Measurements from ENCODE around the gene PDSS2. TPM values are rescaled to one million over a fixed set of nuclear protein-coding genes. Genes with fewer than 3 reads are reported as not detected.

PDSS2 gene
- total and polyA plus RNA-seq, 2 of the 4 experiments (the other 2 are of a cell fraction), result 8.6 to 9.2 TPM

DNA sequence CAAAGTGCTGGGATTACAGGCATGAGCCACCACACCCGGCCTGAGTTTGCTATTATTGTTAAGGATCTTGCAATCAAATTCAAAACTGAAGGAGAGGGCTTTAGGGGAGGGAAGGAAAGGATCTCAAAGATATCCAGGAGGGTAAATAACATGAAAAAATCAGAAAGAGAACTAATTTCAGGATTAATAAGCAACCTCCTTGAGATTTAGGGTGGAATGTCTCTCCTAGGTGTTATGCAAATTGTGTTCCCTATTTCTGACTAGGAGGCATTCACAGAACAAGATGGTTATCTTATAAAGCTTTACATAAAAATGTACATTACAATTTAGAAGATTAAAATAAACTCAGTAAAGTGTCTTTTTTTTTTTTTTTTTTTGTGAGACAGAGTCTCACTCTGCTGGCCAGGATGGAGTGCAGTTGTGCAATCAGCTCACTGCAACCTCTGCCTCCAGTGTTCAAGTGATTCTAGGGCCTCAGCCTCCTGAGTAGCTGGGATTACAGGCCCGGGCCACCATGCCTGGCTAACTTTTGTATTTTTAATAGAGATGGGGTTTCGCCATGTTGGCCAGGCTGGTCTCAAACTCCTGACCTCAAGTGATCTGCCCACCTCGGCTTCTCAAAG is 252.0 kb downstream of the PDSS2 start (continued):
- TF ChIP-seq CHD1 (IDR thresholded peaks at IDR 0.05; ENCODE audit: low read depth, low read length) (no peak), FOS (IDR thresholded peaks at IDR 0.05; ENCODE audit: low read depth, low read length) (no peak), SMC3 (IDR thresholded peaks at IDR 0.05; ENCODE audit: low read depth, low read length) (no peak), RCOR1 (IDR thresholded peaks at IDR 0.05; ENCODE audit: insufficient replicate concordance, low read length) (no peak)

DNA sequence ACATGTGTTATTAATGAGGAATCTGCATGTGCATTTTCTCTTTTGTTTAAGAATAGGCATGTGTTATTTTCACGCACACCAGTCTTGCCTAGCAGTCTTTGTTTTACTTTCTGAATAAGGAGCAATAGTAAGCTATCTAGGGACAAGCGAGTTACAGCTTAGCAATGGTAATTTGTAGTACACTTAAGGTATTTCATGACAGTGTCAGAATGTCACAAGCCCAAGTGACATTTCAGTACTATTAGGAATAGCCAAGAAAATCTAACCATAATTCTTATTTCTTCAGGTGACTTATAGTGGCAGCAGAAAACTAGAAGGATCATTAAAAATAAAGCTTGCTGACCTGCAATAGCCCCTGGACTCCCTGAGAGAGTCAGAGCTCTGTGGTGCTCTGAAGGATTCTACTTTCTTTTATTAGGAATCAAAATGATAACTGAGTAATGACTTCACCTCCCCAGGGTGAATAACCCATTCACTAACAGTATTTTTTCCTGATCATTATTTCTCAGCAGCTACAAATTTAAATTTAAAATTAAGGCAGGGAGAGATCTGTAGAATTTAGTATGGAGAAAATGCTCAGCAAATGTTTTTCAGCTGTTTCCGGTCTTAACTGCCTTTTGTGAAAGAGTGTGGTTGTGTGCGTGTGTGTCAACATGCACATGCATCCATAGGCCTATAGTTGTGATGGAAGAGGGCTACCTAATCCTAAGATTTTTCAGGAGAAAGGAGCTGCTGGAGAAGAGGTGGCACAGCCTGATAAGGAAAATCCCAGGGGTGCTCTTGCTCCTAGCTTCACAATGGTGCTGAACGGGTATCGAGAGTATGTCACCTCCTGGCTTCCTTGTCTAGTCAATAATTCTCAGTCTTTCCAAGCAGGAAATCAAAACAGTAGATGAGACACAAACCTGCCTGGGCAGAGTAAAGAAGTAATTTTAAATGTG is 254.0 kb downstream of the PDSS2 start:
- ATAC-seq (ENCODE audit: low read depth) (no peak), DNase-seq (no peak)
- H2BK5ac ChIP-seq (ENCODE audit: low read depth, low read length, poor library complexity, severe bottlenecking), result no peak overlapping the region
- H4K5ac ChIP-seq (ENCODE audit: low read depth, low read length), result no peak overlapping the region
- no peak overlapping the region for H3K14ac ChIP-seq (replicated peaks; ENCODE audit: low read depth, low read length)
- no peak overlapping the region for H3K18ac ChIP-seq (ENCODE audit: low read depth, low read length)
- no peak overlapping the region for H2BK15ac ChIP-seq (ENCODE audit: low read depth, low read length)
- H3K4me3 ChIP-seq (ENCODE audit: insufficient read depth, low read depth, low read length), result no peak overlapping the region
- H3K9me1 ChIP-seq (ENCODE audit: insufficient read depth, low read length), result no peaks in the 10 kb centered on the region
- POLR2A ChIA-PET (ENCODE audit: unreplicated experiment), result no interaction called here
- H3K27ac ChIP-seq (ENCODE audit: insufficient read depth, low read length), result no peak overlapping the region
- no peak overlapping the region for H4K91ac ChIP-seq (ENCODE audit: insufficient read depth, low read depth, low read length)
- no peaks in the 10 kb centered on the region for H3K9me3 ChIP-seq (ENCODE audit: control insufficient read depth, insufficient read depth, low read length)
- no peak overlapping the region for H3K9ac ChIP-seq (ENCODE audit: low read depth, low read length)
- H3K56ac ChIP-seq (ENCODE audit: extremely low read depth, insufficient read depth, low read length), result no peak overlapping the region
- no peak overlapping the region for H2BK120ac ChIP-seq (ENCODE audit: low read depth, low read length)
- CTCF ChIA-PET, result interaction anchor here (0.7 kb wide), 1 partner anchor 20 kb away, joined by 3 read pairs; no protein-coding TSS in a partner anchor
- H2AK9ac ChIP-seq (replicated peaks; ENCODE audit: low read depth, low read length, poor library complexity), result no peak overlapping the region
- H3K27me3 ChIP-seq (ENCODE audit: control insufficient read depth, insufficient read depth, low read length), result no peaks in the 10 kb centered on the region
- intact Hi-C loops (cut with micrococcal nuclease), result no loop called here
- no peak for TF ChIP-seq POLR2A (IDR thresholded peaks at IDR 0.05; ENCODE audit: low read depth, low read length)
- TF ChIP-seq, protein P1, sequence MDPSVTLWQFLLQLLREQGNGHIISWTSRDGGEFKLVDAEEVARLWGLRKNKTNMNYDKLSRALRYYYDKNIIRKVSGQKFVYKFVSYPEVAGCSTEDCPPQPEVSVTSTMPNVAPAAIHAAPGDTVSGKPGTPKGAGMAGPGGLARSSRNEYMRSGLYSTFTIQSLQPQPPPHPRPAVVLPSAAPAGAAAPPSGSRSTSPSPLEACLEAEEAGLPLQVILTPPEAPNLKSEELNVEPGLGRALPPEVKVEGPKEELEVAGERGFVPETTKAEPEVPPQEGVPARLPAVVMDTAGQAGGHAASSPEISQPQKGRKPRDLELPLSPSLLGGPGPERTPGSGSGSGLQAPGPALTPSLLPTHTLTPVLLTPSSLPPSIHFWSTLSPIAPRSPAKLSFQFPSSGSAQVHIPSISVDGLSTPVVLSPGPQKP (IDR thresholded peaks at IDR 0.05; ENCODE audit: borderline replicate concordance, low read depth, low read length), result no peak
- no peak for TF ChIP-seq FOS (IDR thresholded peaks at IDR 0.05; ENCODE audit: low read depth, low read length)
- no peak for TF ChIP-seq RCOR1 (IDR thresholded peaks at IDR 0.05; ENCODE audit: insufficient replicate concordance, low read length)
- no peak overlapping the region for H4K8ac ChIP-seq (ENCODE audit: low read depth in 2 of 2, low read length in 2 of 2)
- no CpG with 5 or more reads among the region's 6 CpGs for WGBS, 2 experiments (ENCODE audit: extremely low coverage in 2 of 2, insufficient read length in 1 of 2)
- dilution Hi-C loops (cut with HindIII; ENCODE audit: low sequenced_read_pairs, unreplicated experiment), result no loop called here
- no peak overlapping the region for H2AFZ ChIP-seq (replicated peaks; ENCODE audit: low read length, poor library complexity)
- H3K23ac ChIP-seq (ENCODE audit: low read depth, low read length), result no peak overlapping the region
- H3K36me3 ChIP-seq (ENCODE audit: control insufficient read depth, insufficient read depth, low read length), result no peaks in the 10 kb centered on the region
- BruUV-seq (replicated peaks), result no TSS peak
- H3K4ac ChIP-seq (ENCODE audit: low read depth, low read length), result no peak overlapping the region
- H4K20me1 ChIP-seq (ENCODE audit: insufficient read depth, low read length), result no peaks in the 10 kb centered on the region
- H3K4me1 ChIP-seq (ENCODE audit: control insufficient read depth, insufficient read depth, low read length), result no peaks in the 10 kb centered on the region
- in situ Hi-C loops (cut with MboI; ENCODE audit: low sequenced_read_pairs), result no loop called here
- no peak overlapping the region for H2BK20ac ChIP-seq (ENCODE audit: low read depth, low read length)
- no peaks in the 10 kb centered on the region for H3K79me1 ChIP-seq (ENCODE audit: low read depth in 1 of 2, low read length in 2 of 2)
- no peak overlapping the region for H2AK5ac ChIP-seq (ENCODE audit: low read depth, low read length)
- no peak overlapping the region for H3K4me2 ChIP-seq (ENCODE audit: low read depth, low read length)

Data from IMR-90 (cell line).